ENCODE results near the gene GCK. TPM values are rescaled to one million over a fixed set of nuclear protein-coding genes. Genes with fewer than 3 reads are reported as not detected.

The GCK gene
- total and polyA plus RNA-seq, 2 of the 13 experiments (the other 11 are each of a cell fraction or from before 2014, with no cell fraction given), result not detected

DNA sequence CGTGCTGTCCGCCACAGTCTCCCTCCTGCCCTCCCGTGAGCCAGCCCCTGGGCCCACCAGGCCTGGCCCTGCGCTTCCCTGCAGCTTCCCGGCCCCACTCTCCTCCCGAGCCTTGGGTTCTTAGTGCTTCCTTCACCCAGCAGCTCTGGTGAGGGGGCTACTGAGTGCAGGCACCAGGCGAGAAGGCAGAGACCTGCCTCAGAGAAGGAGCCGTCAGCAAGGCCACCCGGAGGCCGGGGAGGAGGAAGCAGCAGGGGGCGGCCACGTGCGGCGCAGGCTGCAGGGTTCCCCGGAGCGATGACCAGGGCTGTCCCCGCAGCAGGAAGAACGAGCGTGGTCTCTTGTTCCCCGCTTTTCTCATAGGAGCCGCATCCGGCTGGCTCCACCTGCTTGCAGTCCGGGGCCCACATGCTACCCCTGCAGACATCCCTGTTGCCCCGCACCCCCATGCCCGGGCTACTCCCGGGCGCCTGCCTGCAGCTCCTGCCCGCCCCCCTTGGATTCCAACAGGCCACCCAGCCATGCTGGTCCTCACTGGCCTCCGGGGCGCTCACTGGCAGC, 32.1 kb upstream of the GCK start (continued):
- TF ChIP-seq, protein P1, sequence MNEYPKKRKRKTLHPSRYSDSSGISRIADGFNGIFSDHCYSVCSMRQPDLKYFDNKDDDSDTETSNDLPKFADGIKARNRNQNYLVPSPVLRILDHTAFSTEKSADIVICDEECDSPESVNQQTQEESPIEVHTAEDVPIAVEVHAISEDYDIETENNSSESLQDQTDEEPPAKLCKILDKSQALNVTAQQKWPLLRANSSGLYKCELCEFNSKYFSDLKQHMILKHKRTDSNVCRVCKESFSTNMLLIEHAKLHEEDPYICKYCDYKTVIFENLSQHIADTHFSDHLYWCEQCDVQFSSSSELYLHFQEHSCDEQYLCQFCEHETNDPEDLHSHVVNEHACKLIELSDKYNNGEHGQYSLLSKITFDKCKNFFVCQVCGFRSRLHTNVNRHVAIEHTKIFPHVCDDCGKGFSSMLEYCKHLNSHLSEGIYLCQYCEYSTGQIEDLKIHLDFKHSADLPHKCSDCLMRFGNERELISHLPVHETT (CRISPR knock-in tag; conservative IDR thresholded peaks at IDR 0.05), result 0 out of 2 replicates have a peak, but pooled peaks have one; percentile 53
- TF ChIP-seq, protein P2, sequence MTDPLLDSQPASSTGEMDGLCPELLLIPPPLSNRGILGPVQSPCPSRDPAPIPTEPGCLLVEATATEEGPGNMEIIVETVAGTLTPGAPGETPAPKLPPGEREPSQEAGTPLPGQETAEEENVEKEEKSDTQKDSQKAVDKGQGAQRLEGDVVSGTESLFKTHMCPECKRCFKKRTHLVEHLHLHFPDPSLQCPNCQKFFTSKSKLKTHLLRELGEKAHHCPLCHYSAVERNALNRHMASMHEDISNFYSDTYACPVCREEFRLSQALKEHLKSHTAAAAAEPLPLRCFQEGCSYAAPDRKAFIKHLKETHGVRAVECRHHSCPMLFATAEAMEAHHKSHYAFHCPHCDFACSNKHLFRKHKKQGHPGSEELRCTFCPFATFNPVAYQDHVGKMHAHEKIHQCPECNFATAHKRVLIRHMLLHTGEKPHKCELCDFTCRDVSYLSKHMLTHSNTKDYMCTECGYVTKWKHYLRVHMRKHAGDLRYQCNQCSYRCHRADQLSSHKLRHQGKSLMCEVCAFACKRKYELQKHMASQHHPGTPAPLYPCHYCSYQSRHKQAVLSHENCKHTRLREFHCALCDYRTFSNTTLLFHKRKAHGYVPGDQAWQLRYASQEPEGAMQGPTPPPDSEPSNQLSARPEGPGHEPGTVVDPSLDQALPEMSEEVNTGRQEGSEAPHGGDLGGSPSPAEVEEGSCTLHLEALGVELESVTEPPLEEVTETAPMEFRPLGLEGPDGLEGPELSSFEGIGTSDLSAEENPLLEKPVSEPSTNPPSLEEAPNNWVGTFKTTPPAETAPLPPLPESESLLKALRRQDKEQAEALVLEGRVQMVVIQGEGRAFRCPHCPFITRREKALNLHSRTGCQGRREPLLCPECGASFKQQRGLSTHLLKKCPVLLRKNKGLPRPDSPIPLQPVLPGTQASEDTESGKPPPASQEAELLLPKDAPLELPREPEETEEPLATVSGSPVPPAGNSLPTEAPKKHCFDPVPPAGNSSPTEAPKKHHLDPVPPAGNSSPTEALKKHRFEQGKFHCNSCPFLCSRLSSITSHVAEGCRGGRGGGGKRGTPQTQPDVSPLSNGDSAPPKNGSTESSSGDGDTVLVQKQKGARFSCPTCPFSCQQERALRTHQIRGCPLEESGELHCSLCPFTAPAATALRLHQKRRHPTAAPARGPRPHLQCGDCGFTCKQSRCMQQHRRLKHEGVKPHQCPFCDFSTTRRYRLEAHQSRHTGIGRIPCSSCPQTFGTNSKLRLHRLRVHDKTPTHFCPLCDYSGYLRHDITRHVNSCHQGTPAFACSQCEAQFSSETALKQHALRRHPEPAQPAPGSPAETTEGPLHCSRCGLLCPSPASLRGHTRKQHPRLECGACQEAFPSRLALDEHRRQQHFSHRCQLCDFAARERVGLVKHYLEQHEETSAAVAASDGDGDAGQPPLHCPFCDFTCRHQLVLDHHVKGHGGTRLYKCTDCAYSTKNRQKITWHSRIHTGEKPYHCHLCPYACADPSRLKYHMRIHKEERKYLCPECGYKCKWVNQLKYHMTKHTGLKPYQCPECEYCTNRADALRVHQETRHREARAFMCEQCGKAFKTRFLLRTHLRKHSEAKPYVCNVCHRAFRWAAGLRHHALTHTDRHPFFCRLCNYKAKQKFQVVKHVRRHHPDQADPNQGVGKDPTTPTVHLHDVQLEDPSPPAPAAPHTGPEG (CRISPR knock-in tag; IDR thresholded peaks at IDR 0.05), result peak; percentile 92
- TF ChIP-seq RORA (CRISPR knock-in tag; IDR thresholded peaks at IDR 0.05) (no peak), MTA3 (CRISPR knock-in tag; IDR thresholded peaks at IDR 0.05) (no peak), HOXA5 (CRISPR knock-in tag; IDR thresholded peaks at IDR 0.05) (peak; percentile 79), NR2F2 (IDR thresholded peaks at IDR 0.05; ENCODE audit: borderline replicate concordance, low read depth) (no peak), ZNF562 (CRISPR knock-in tag; IDR thresholded peaks at IDR 0.05; ENCODE audit: borderline replicate concordance) (peak; percentile 50; the same call in 1 of the 2 replicates), POLR2AphosphoS5 (IDR thresholded peaks at IDR 0.05; ENCODE audit: low read depth, low read length) (no peak), REPIN1 (CRISPR knock-in tag; IDR thresholded peaks at IDR 0.05; ENCODE audit: borderline replicate concordance, low read depth) (peak; percentile 74; the same call in 1 of the 2 replicates), ASH2L (IDR thresholded peaks at IDR 0.05; ENCODE audit: insufficient read length, low read depth, low read length) (no peak), ZNF629 (CRISPR knock-in tag; conservative IDR thresholded peaks at IDR 0.05) (peak; percentile 39; the same call in 1 of the 2 replicates), GABPA (IDR thresholded peaks at IDR 0.05; ENCODE audit: low read depth, low read length) (no peak), GABPA (CRISPR knock-in tag; IDR thresholded peaks at IDR 0.05; ENCODE audit: low read depth) (no peak), POLR2G (IDR thresholded peaks at IDR 0.05; ENCODE audit: low read depth, low read length) (no peak), NR3C1 (CRISPR knock-in tag; IDR thresholded peaks at IDR 0.05) (no peak), MAZ (IDR thresholded peaks at IDR 0.05; ENCODE audit: borderline replicate concordance, low read depth, low read length) (0 out of 2 replicates have a peak, but pooled peaks have one; percentile 30), MAZ (CRISPR knock-in tag; IDR thresholded peaks at IDR 0.05; ENCODE audit: low read depth) (peak; percentile 58; the same call in 1 of the 2 replicates), XRCC5 (optimal IDR thresholded peaks at IDR 0.05; ENCODE audit: low read length) (no peak), CHCHD3 (CRISPR knock-in tag; IDR thresholded peaks at IDR 0.05) (peak; percentile 71; the same call in 1 of the 2 replicates), GTF2F1 (IDR thresholded peaks at IDR 0.05; ENCODE audit: low read length) (no peak), ZNF713 (CRISPR knock-in tag; IDR thresholded peaks at IDR 0.05) (no peak)

Data from HepG2 (cell line).